HepG2 (cell line): ENCODE results near the gene TSGA10. TPM values are rescaled to one million over a fixed set of nuclear protein-coding genes. Genes with fewer than 3 reads are reported as not detected.

Experiments
- AFF4 ChIP-seq: sonication (generic); formaldehyde crosslinking; IDR thresholded peaks from 2 replicates; pipeline ENCODE4 v1.4.0; 2020; ENCODE audit warnings: missing genetic modification reagents
- BHLHE40 ChIP-seq: IDR thresholded peaks from 2 replicates; pipeline ENCODE4 v1.6.1; 2011; ENCODE audit warnings: low read length, improper control_type of control experiment
- CREB1 ChIP-seq, 2 experiments: fragments of 450-650 bp in 1 of 2; IDR thresholded peaks; 2 replicates each; pipeline ENCODE4 v1.6.1; 2016 to 2017; ENCODE audit warnings: control low read depth in 1 of 2, mild to moderate bottlenecking in 1 of 2, missing compliant biosample characterization in 1 of 2, missing genetic modification characterization in 1 of 2
- DNMT3B ChIP-seq: conservative IDR thresholded peaks from 2 replicates; pipeline ENCODE4 v1.6.1; 2016; ENCODE audit warnings: missing biosample characterization, control low read depth
- EP300 ChIP-seq, 3 experiments: sonication (generic) in 1 of 3; formaldehyde crosslinking in 1 of 3; IDR thresholded peaks; 2 replicates each; pipeline versions ENCODE4 v1.5.1 to v1.6.1; 2011 to 2020; ENCODE audit warnings: low read depth in 2 of 3, low read length in 2 of 3, borderline replicate concordance in 1 of 3, improper control_type of control experiment in 1 of 3, mild to moderate bottlenecking in 1 of 3, missing genetic modification reagents in 1 of 3, moderate library complexity in 1 of 3
- FLYWCH1 ChIP-seq: sonication (generic); formaldehyde crosslinking; IDR thresholded peaks from 2 replicates; pipeline ENCODE4 v1.8.1; 2023; ENCODE audit warnings: mild to moderate bottlenecking, missing genetic modification reagents
- FOXK1 ChIP-seq: sonication (generic); formaldehyde crosslinking; IDR thresholded peaks from 2 replicates; pipeline ENCODE4 v1.4.0; 2020; ENCODE audit warnings: low read depth, missing genetic modification reagents, borderline replicate concordance
- FOXP4 ChIP-seq: sonication (generic); formaldehyde crosslinking; IDR thresholded peaks from 2 replicates; pipeline ENCODE4 v1.4.0; 2020; ENCODE audit warnings: missing genetic modification reagents
- GPN1 ChIP-seq: sonication (generic); formaldehyde crosslinking; IDR thresholded peaks from 2 replicates; pipeline ENCODE4 v1.5.1; 2020; ENCODE audit warnings: missing genetic modification reagents, borderline replicate concordance
- MAFG ChIP-seq: sonication (generic); formaldehyde crosslinking; IDR thresholded peaks from 2 replicates; pipeline ENCODE4 v1.5.1; 2020; ENCODE audit warnings: mild to moderate bottlenecking, missing genetic modification reagents
- MXD3 ChIP-seq: IDR thresholded peaks from 2 replicates; pipeline ENCODE4 v1.6.1; 2016; ENCODE audit warnings: mild to moderate bottlenecking, missing biosample characterization, missing genetic modification reagents
- SOX13 ChIP-seq, 3 experiments: fragments of 450-650 bp in 1 of 3; sonication (generic) in 1 of 3; formaldehyde crosslinking in 1 of 3; IDR thresholded peaks in 2 of 3; conservative IDR thresholded peaks in 1 of 3; 2 replicates each; pipeline versions ENCODE4 v1.5.0 to v1.6.1; 2016 to 2020; ENCODE audit warnings: antibody characterized with exemption in 1 of 3, mild to moderate bottlenecking in 1 of 3, missing compliant biosample characterization in 1 of 3, missing genetic modification reagents in 1 of 3, moderate library complexity in 1 of 3
- ZBTB49 ChIP-seq: sonication (generic); formaldehyde crosslinking; IDR thresholded peaks from 2 replicates; pipeline ENCODE4 v1.4.0; 2020; ENCODE audit warnings: missing genetic modification reagents, borderline replicate concordance
- ZNF484 ChIP-seq: sonication (generic); formaldehyde crosslinking; IDR thresholded peaks from 2 replicates; pipeline ENCODE4 v1.5.1; 2020; ENCODE audit warnings: mild to moderate bottlenecking, low read depth, missing genetic modification reagents, borderline replicate concordance
- ZNF570 ChIP-seq: sonication (generic); formaldehyde crosslinking; IDR thresholded peaks from 2 replicates; pipeline ENCODE4 v1.4.0; 2020; ENCODE audit warnings: mild to moderate bottlenecking, missing genetic modification reagents, borderline replicate concordance
- ZNF670 ChIP-seq: sonication (generic); formaldehyde crosslinking; IDR thresholded peaks from 2 replicates; pipeline ENCODE4 v1.8.0; 2022; ENCODE audit warnings: mild to moderate bottlenecking, missing genetic modification reagents, borderline replicate concordance
- ZNF878 ChIP-seq: sonication (generic); formaldehyde crosslinking; IDR thresholded peaks from 2 replicates; pipeline ENCODE4 v1.8.1; 2023; ENCODE audit warnings: mild to moderate bottlenecking, missing genetic modification reagents, moderate library complexity
- polyA plus RNA-seq, 8 experiments: library from polyadenylated mRNA; depleted of rRNA in 3 of 8; stranded (reverse) in 7 of 8; unstranded in 1 of 8; fragments of >200 nt; fragmentation: Illumina TruSeq in 4 of 8; extraction: Trizol in 4 of 8; gene quantifications; 2 replicates each; pipeline versions ENCODE4 v1.2.1 to v1.2.3, GENCODE V29; 2011 to 2016; ENCODE audit warnings: low read depth in 4 of 8, missing spikeins in 1 of 8, mixed read lengths in 1 of 8; ENCODE audit not compliant: insufficient read depth in 1 of 8
- total RNA-seq, 5 experiments: library from RNA; depleted of rRNA; stranded (reverse); fragments of >200 nt; fragmentation: Illumina TruSeq; extraction: Trizol; gene quantifications; 2 replicates each; pipeline ENCODE4 v1.2.3, GENCODE V29; 2016; ENCODE audit warnings: low read depth in 1 of 5

TSGA10 gene
- total and polyA plus RNA-seq, 2 of the 13 experiments (the other 11 are each of a cell fraction or from before 2014, with no cell fraction given): 4.7 to 13.1 TPM

- TF ChIP-seq AFF4 (CRISPR knock-in tag) (peak; percentile 82), SOX13 (IDR thresholded peaks at IDR 0.05) (peak; percentile 60; the same call in 1 of the 2 replicates), SOX13 (CRISPR knock-in tag; conservative IDR thresholded peaks at IDR 0.05 in 1 of 2, IDR thresholded peaks at IDR 0.05 in 1 of 2) (peak in 1 of 2 experiments; percentile 72; a peak in 2 of 4 replicates), GPN1 (CRISPR knock-in tag) (0 out of 2 replicates have a peak, but pooled peaks have one; percentile 16), DNMT3B (CRISPR knock-in tag) (peak; percentile 98), ZNF878 (CRISPR knock-in tag) (peak; percentile 93; the same call in 1 of the 2 replicates), EP300 (IDR thresholded peaks at IDR 0.05; ENCODE audit: low read depth in 2 of 2, low read length in 2 of 2) (peak; percentile 47 to 72), EP300 (CRISPR knock-in tag; IDR thresholded peaks at IDR 0.05; ENCODE audit: borderline replicate concordance) (peak; percentile 42; the same call in 1 of the 2 replicates), FOXP4 (peak; percentile 71), CREB1 (IDR thresholded peaks at IDR 0.05) (peak; percentile 57; the same call in 1 of the 2 replicates), CREB1 (CRISPR knock-in tag; IDR thresholded peaks at IDR 0.05) (peak; percentile 93), MAFG (no peak), ZNF670 (CRISPR knock-in tag) (peak; percentile 99), FLYWCH1 (peak; percentile 38; the same call in 1 of the 2 replicates), ZNF484 (CRISPR knock-in tag) (peak; percentile 80; the same call in 1 of the 2 replicates), ZNF570 (CRISPR knock-in tag) (peak; percentile 94; the same call in 1 of the 2 replicates), BHLHE40 (peak; percentile 63; the same call in 1 of the 2 replicates), ZBTB49 (CRISPR knock-in tag) (peak; percentile 79; the same call in 1 of the 2 replicates), FOXK1 (CRISPR knock-in tag) (peak; percentile 87), MXD3 (CRISPR knock-in tag) (peak; percentile 96)
Measured at GRCh38 chr2:99180755-99181623, 26.2 kb upstream of the TSGA10 start, which contains the start of the genes MITD1 and MRPL30 (continued).
